Measurements from ENCODE around the gene RHOT2. TPM values are rescaled to one million over a fixed set of nuclear protein-coding genes. Genes with fewer than 3 reads are reported as not detected.

The RHOT2 gene
- total RNA-seq, 2 experiments from 2014 or later: 126 to 134 TPM

Other genes with a start within 250 kb of the RHOT2 start
- 10 to 100 TPM; 22.0 to 24.6 TPM for gene RAB11FIP3, start 242.5 kb upstream of the RHOT2 start, total RNA-seq
- gene CAPN15, start 140.4 kb upstream of the RHOT2 start, total RNA-seq: 10 to 100 TPM; 71.0 to 71.8 TPM
- not detected for gene PRR35, start 107.7 kb upstream of the RHOT2 start, total RNA-seq
- 1 to 10 TPM; 4.6 to 4.7 TPM for gene NHLRC4, start 101.1 kb upstream of the RHOT2 start, total RNA-seq
- 10 to 100 TPM; 32.9 to 36.8 TPM for gene PIGQ, start 98.2 kb upstream of the RHOT2 start, total RNA-seq
- 10 to 100 TPM; 12.7 to 14.1 TPM for gene RAB40C, start 78.1 kb upstream of the RHOT2 start, total RNA-seq
- under 1 TPM; 0.33 to 0.36 TPM for gene WFIKKN1, start 37.1 kb upstream of the RHOT2 start, total RNA-seq
- gene METTL26, start 31.8 kb upstream of the RHOT2 start, total RNA-seq: 10 to 100 TPM; 70.0 to 70.7 TPM
- 10 to 100 TPM; 28.9 to 31.2 TPM for gene MCRIP2, start 26.3 kb upstream of the RHOT2 start, total RNA-seq
- gene WDR90, start 18.8 kb upstream of the RHOT2 start, total RNA-seq: 10 to 100 TPM; 63.2 to 67.3 TPM
- 1 to 10 TPM; 1.3 to 1.6 TPM for gene RHBDL1, start 7.5 kb downstream of the RHOT2 start, total RNA-seq
- 10 to 100 TPM; 61.4 to 61.7 TPM for gene STUB1, start 12.3 kb downstream of the RHOT2 start, total RNA-seq
- gene JMJD8, start 16.2 kb downstream of the RHOT2 start, total RNA-seq: 10 to 100 TPM; 30.3 to 31.4 TPM
- 10 to 100 TPM; 15.2 to 16.1 TPM for gene WDR24, start 22.3 kb downstream of the RHOT2 start, total RNA-seq
- gene FBXL16, start 37.7 kb downstream of the RHOT2 start, total RNA-seq: 10 to 100 TPM; 21.2 to 21.5 TPM
- gene METRN, start 47.0 kb downstream of the RHOT2 start, total RNA-seq: 1 to 10 TPM; 5.5 TPM
- gene ANTKMT, start 53.0 kb downstream of the RHOT2 start, total RNA-seq: 10 to 100 TPM in 1 of 2 experiments, 1 to 10 TPM in 1; 9.7 to 10.8 TPM
- 1 to 10 TPM; 1.6 to 2.1 TPM for gene CCDC78, start 58.3 kb downstream of the RHOT2 start, total RNA-seq
- gene HAGHL, start 59.0 kb downstream of the RHOT2 start, total RNA-seq: 1 to 10 TPM; 5.2 to 7.6 TPM
- 10 to 100 TPM; 30.8 to 33.1 TPM for gene CIAO3, start 72.9 kb downstream of the RHOT2 start, total RNA-seq
- gene MSLN, start 92.6 kb downstream of the RHOT2 start, total RNA-seq: not detected
- gene RPUSD1, start 120.2 kb downstream of the RHOT2 start, total RNA-seq: 10 to 100 TPM; 22.2 to 23.1 TPM
- gene CHTF18, start 120.5 kb downstream of the RHOT2 start, total RNA-seq: 10 to 100 TPM; 67.0 to 72.2 TPM
- gene GNG13, start 132.6 kb downstream of the RHOT2 start, total RNA-seq: not detected